WTC11 (cell line): ENCODE results near the gene CENPU. TPM values are rescaled to one million over a fixed set of nuclear protein-coding genes. Genes with fewer than 3 reads are reported as not detected.

ENCODE experiments used
- ATAC-seq: fragments of 200-7000 bp; cut with Tn5 transposase; 2 replicates; pipeline ENCODE4 v1.10.0; 2021; ENCODE audit warnings: mild to moderate bottlenecking, moderate library complexity
- CTCF ChIA-PET: fragments of 300-600 bp; sonication (Branson Sonifier 250); formaldehyde crosslinking; loops from one replicate; lab custom pipeline; 2021; ENCODE audit warnings: antibody characterized with exemption; lab: Charles Lee
- POLR2A ChIA-PET: fragments of 350-600 bp; sonication (Branson Sonifier 250); formaldehyde crosslinking; loops from one replicate; lab custom pipeline; 2021; ENCODE audit warnings: antibody characterized with exemption; lab: Charles Lee
- DNase-seq: peaks from one replicate; pipeline ENCODE4 v3.0.0; 2021; ENCODE audit warnings: low spot score
- H3K27ac Mint-ChIP-seq: 2 replicates; pipeline ENCODE4 v1.8.0; 2021; ENCODE audit warnings: mixed read lengths
- H3K27me3 Mint-ChIP-seq: 2 replicates; pipeline ENCODE4 v1.8.0; 2021; ENCODE audit warnings: low read depth, mild to moderate bottlenecking, moderate library complexity, mixed read lengths
- H3K36me3 Mint-ChIP-seq: 2 replicates; pipeline ENCODE4 v1.8.0; 2021; ENCODE audit warnings: mixed read lengths
- H3K4me1 Mint-ChIP-seq: 2 replicates; pipeline ENCODE4 v1.8.0; 2022; ENCODE audit warnings: mixed read lengths
- H3K4me3 Mint-ChIP-seq: 2 replicates; pipeline ENCODE4 v1.8.0; 2021; ENCODE audit warnings: mild to moderate bottlenecking, moderate library complexity, mixed read lengths
- H3K9me3 Mint-ChIP-seq: 2 replicates; pipeline ENCODE4 v1.8.0; 2021; ENCODE audit warnings: mixed read lengths
- ATF1 ChIP-seq: sonication (generic); formaldehyde crosslinking; IDR thresholded peaks from 2 replicates; pipeline ENCODE4 v1.8.1; 2023; ENCODE audit warnings: mild to moderate bottlenecking, moderate library complexity, missing genetic modification reagents
- ESRRA ChIP-seq: sonication (generic); formaldehyde crosslinking; IDR thresholded peaks from 2 replicates; pipeline ENCODE4 v1.8.1; 2022; ENCODE audit warnings: mild to moderate bottlenecking, missing genetic modification reagents, borderline replicate concordance
- ETV6 ChIP-seq: sonication (generic); formaldehyde crosslinking; IDR thresholded peaks from 2 replicates; pipeline ENCODE4 v1.8.1; 2022; ENCODE audit warnings: mild to moderate bottlenecking, missing genetic modification reagents
- FOXK1 ChIP-seq: sonication (generic); formaldehyde crosslinking; IDR thresholded peaks from 2 replicates; pipeline ENCODE4 v1.8.0; 2022; ENCODE audit warnings: mild to moderate bottlenecking, moderate library complexity, missing genetic modification reagents
- GTF2I ChIP-seq: fragments of 250-450 bp; sonication (Bioruptor Pico); conservative IDR thresholded peaks from 2 replicates; pipeline ENCODE4 v1.4.0; 2021; ENCODE audit warnings: mild to moderate bottlenecking
- HMGA2 ChIP-seq: fragments of 250-450 bp; sonication (Bioruptor Pico); IDR thresholded peaks from 2 replicates; pipeline ENCODE4 v1.4.0; 2021; ENCODE audit warnings: mild to moderate bottlenecking, moderate library complexity
- MYBL2 ChIP-seq: sonication (generic); formaldehyde crosslinking; IDR thresholded peaks from 2 replicates; pipeline ENCODE4 v1.8.1; 2023; ENCODE audit warnings: mild to moderate bottlenecking, moderate library complexity, missing genetic modification reagents
- NR1H2 ChIP-seq: sonication (generic); formaldehyde crosslinking; IDR thresholded peaks from 2 replicates; pipeline ENCODE4 v1.9.0; 2021; ENCODE audit warnings: mild to moderate bottlenecking, moderate library complexity, missing genetic modification reagents
- SMAD4 ChIP-seq: sonication (generic); formaldehyde crosslinking; IDR thresholded peaks from 2 replicates; pipeline ENCODE4 v1.8.0; 2022; ENCODE audit warnings: mild to moderate bottlenecking, missing genetic modification reagents
- TP53 ChIP-seq: sonication (generic); formaldehyde crosslinking; IDR thresholded peaks from 2 replicates; pipeline ENCODE4 v1.8.1; 2023; ENCODE audit warnings: mild to moderate bottlenecking, missing genetic modification reagents
- ZNF121 ChIP-seq: sonication (generic); formaldehyde crosslinking; IDR thresholded peaks from 2 replicates; pipeline ENCODE4 v1.8.0; 2023; ENCODE audit warnings: missing genetic modification reagents
- ZNF232 ChIP-seq: sonication (generic); formaldehyde crosslinking; IDR thresholded peaks from 2 replicates; pipeline ENCODE4 v1.8.0; 2022; ENCODE audit warnings: mild to moderate bottlenecking, missing genetic modification reagents
- ZNF512 ChIP-seq: sonication (generic); formaldehyde crosslinking; IDR thresholded peaks from 2 replicates; pipeline ENCODE4 v1.8.1; 2022; ENCODE audit warnings: missing genetic modification reagents, borderline replicate concordance
- total RNA-seq: library from RNA; stranded (reverse); gene quantifications from 3 replicates; pipeline ENCODE4 v1.2.3, GENCODE V29; 2021
- TF ChIP-seq, protein P1 (sequence below): fragments of 200-600 bp; IDR thresholded peaks from 2 replicates; pipeline ENCODE4 v1.8.0; 2022; ENCODE audit warnings: antibody characterized with exemption
- TF ChIP-seq, protein P2 (sequence below): fragments of 250-450 bp; sonication (Bioruptor Pico); IDR thresholded peaks from 2 replicates; pipeline ENCODE4 v1.9.0; 2021; ENCODE audit warnings: mild to moderate bottlenecking
- TF ChIP-seq, protein P3 (sequence below): sonication (generic); formaldehyde crosslinking; IDR thresholded peaks from 2 replicates; pipeline ENCODE4 v1.8.0; 2022; ENCODE audit warnings: mild to moderate bottlenecking, missing genetic modification reagents
- TF ChIP-seq, protein P4 (sequence below): sonication (generic); formaldehyde crosslinking; IDR thresholded peaks from 2 replicates; pipeline ENCODE4 v1.8.1; 2022; ENCODE audit warnings: low read depth, missing genetic modification reagents, borderline replicate concordance
- TF ChIP-seq, protein P5 (sequence below): sonication (generic); formaldehyde crosslinking; IDR thresholded peaks from 2 replicates; pipeline ENCODE4 v1.8.1; 2022; ENCODE audit warnings: mild to moderate bottlenecking, moderate library complexity, missing genetic modification reagents

CENPU gene
- total RNA-seq, 1 experiment from 2014 or later = 60.5 TPM

- Mint-ChIP-seq H3K27me3 (peaks cover 2% of the 10 kb centered on the region; the same call in 1 of the 2 replicates), H3K4me3 (no peak overlapping the region), H3K9me3 (peaks cover 5% of the 10 kb centered on the region; the same call in 1 of the 2 replicates), H3K27ac (no peak overlapping the region), H3K36me3 (peaks cover 3% of the 10 kb centered on the region; the same call in 1 of the 2 replicates), H3K4me1 (peaks cover 3% of the 10 kb centered on the region)
- CTCF ChIA-PET = interaction anchor here (2.2 kb wide), 1 partner anchor 11 kb away, joined by 9 read pairs; no protein-coding TSS in a partner anchor
- POLR2A ChIA-PET = no interaction called here
- no peak for ATAC-seq
- TF ChIP-seq, protein P1, sequence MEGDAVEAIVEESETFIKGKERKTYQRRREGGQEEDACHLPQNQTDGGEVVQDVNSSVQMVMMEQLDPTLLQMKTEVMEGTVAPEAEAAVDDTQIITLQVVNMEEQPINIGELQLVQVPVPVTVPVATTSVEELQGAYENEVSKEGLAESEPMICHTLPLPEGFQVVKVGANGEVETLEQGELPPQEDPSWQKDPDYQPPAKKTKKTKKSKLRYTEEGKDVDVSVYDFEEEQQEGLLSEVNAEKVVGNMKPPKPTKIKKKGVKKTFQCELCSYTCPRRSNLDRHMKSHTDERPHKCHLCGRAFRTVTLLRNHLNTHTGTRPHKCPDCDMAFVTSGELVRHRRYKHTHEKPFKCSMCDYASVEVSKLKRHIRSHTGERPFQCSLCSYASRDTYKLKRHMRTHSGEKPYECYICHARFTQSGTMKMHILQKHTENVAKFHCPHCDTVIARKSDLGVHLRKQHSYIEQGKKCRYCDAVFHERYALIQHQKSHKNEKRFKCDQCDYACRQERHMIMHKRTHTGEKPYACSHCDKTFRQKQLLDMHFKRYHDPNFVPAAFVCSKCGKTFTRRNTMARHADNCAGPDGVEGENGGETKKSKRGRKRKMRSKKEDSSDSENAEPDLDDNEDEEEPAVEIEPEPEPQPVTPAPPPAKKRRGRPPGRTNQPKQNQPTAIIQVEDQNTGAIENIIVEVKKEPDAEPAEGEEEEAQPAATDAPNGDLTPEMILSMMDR = no peak
- TF ChIP-seq, protein P2, sequence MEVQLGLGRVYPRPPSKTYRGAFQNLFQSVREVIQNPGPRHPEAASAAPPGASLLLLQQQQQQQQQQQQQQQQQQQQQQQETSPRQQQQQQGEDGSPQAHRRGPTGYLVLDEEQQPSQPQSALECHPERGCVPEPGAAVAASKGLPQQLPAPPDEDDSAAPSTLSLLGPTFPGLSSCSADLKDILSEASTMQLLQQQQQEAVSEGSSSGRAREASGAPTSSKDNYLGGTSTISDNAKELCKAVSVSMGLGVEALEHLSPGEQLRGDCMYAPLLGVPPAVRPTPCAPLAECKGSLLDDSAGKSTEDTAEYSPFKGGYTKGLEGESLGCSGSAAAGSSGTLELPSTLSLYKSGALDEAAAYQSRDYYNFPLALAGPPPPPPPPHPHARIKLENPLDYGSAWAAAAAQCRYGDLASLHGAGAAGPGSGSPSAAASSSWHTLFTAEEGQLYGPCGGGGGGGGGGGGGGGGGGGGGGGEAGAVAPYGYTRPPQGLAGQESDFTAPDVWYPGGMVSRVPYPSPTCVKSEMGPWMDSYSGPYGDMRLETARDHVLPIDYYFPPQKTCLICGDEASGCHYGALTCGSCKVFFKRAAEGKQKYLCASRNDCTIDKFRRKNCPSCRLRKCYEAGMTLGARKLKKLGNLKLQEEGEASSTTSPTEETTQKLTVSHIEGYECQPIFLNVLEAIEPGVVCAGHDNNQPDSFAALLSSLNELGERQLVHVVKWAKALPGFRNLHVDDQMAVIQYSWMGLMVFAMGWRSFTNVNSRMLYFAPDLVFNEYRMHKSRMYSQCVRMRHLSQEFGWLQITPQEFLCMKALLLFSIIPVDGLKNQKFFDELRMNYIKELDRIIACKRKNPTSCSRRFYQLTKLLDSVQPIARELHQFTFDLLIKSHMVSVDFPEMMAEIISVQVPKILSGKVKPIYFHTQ (CRISPR knock-in tag) = no peak
- TF ChIP-seq ESRRA (CRISPR knock-in tag) = no peak
- no peak for TF ChIP-seq MYBL2
- no peak for TF ChIP-seq ZNF232 (CRISPR knock-in tag)
- TF ChIP-seq, protein P3, sequence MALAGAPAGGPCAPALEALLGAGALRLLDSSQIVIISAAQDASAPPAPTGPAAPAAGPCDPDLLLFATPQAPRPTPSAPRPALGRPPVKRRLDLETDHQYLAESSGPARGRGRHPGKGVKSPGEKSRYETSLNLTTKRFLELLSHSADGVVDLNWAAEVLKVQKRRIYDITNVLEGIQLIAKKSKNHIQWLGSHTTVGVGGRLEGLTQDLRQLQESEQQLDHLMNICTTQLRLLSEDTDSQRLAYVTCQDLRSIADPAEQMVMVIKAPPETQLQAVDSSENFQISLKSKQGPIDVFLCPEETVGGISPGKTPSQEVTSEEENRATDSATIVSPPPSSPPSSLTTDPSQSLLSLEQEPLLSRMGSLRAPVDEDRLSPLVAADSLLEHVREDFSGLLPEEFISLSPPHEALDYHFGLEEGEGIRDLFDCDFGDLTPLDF (CRISPR knock-in tag) = no peak
- no peak for TF ChIP-seq HMGA2
- DNase-seq = no peak
These were observed 22.5 kb upstream of the CENPU start for GRCh38 chr4:184756399-184756798.

- DNase-seq = no peak
- Mint-ChIP-seq H3K36me3 (peaks cover 3% of the 10 kb centered on the region; the same call in 1 of the 2 replicates), H3K4me1 (peaks cover 9% of the 10 kb centered on the region), H3K27ac (no peak overlapping the region), H3K27me3 (peaks cover 2% of the 10 kb centered on the region; the same call in 1 of the 2 replicates), H3K9me3 (peaks cover 5% of the 10 kb centered on the region; the same call in 1 of the 2 replicates), H3K4me3 (no peak overlapping the region)
- TF ChIP-seq ETV6 (no peak), FOXK1 (CRISPR knock-in tag) (no peak)
- ChIA-PET POLR2A (no interaction called here), CTCF (interaction anchor here (2.2 kb wide), 1 partner anchor 10 kb away, joined by 9 read pairs; no protein-coding TSS in a partner anchor)
- ATAC-seq = no peak
These were observed 21.4 kb upstream of the CENPU start for GRCh38 chr4:184755278-184755677.

DNA sequence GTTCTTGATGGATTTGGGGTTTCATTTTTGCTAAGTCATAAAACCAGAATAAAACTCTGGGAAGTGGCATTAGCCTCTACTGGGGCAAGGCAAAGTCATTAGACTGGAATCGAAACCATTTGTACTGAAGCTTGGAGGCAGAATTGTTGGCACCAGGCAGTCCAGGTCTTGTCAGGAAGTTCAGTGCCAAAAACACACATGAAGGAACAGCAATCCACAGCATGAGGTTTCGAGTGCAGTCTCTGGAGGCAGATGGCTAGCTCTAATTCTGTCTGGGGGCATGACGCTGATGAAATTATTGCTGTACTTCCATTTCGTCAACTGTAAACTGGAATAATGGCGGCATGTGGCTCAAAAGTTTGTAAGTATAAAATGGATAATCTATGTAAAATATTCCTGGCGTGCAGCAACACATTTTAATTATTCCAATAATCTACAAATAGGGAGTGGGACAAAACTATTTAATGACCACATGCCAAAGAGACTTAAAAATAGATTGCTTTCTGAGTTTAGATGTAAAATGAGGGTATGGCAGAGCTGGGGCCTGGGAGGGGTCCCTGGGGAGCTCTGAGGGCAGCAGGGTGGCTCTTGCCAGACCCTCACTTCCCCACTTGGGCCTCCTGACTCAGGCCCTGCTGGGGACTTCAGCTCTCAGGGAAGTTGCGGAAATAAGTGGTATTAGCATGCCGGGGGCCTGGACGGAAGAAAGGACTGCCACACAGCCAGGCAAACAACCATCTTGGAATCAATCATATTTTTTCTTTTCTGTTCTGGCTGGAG, 18.8 kb upstream of the CENPU start:
- Mint-ChIP-seq H3K4me3 (no peak overlapping the region), H3K27ac (no peak overlapping the region), H3K36me3 (no peaks in the 10 kb centered on the region), H3K27me3 (no peaks in the 10 kb centered on the region), H3K4me1 (peaks cover 28% of the 10 kb centered on the region), H3K9me3 (no peaks in the 10 kb centered on the region)
- DNase-seq = no peak
- ChIA-PET POLR2A (no interaction called here), CTCF (no interaction called here)
- no peak for ATAC-seq
- TF ChIP-seq, protein P4, sequence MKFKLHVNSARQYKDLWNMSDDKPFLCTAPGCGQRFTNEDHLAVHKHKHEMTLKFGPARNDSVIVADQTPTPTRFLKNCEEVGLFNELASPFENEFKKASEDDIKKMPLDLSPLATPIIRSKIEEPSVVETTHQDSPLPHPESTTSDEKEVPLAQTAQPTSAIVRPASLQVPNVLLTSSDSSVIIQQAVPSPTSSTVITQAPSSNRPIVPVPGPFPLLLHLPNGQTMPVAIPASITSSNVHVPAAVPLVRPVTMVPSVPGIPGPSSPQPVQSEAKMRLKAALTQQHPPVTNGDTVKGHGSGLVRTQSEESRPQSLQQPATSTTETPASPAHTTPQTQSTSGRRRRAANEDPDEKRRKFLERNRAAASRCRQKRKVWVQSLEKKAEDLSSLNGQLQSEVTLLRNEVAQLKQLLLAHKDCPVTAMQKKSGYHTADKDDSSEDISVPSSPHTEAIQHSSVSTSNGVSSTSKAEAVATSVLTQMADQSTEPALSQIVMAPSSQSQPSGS (CRISPR knock-in tag) = no peak
- TF ChIP-seq ZNF512 (CRISPR knock-in tag) (no peak), ZNF121 (CRISPR knock-in tag) (no peak), TP53 (CRISPR knock-in tag) (no peak), GTF2I (CRISPR knock-in tag) (no peak), SMAD4 (CRISPR knock-in tag) (no peak), NR1H2 (CRISPR knock-in tag) (no peak), ATF1 (CRISPR knock-in tag) (no peak), ETV6 (no peak)
- TF ChIP-seq, protein P1 = no peak
- TF ChIP-seq, protein P5, sequence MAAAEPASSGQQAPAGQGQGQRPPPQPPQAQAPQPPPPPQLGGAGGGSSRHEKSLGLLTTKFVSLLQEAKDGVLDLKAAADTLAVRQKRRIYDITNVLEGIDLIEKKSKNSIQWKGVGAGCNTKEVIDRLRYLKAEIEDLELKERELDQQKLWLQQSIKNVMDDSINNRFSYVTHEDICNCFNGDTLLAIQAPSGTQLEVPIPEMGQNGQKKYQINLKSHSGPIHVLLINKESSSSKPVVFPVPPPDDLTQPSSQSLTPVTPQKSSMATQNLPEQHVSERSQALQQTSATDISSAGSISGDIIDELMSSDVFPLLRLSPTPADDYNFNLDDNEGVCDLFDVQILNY (CRISPR knock-in tag) = no peak
